OCI-M1 (cell line): Measurements from ENCODE around the gene COL5A3.
"Not testable (repeated sequence)": the region's sequence is repeated elsewhere in the genome, so short reads cannot be mapped to it uniquely, and the experiment has no call there.

Experiments used
- DNase-seq: peaks from one replicate; lab custom pipeline; 2025; lab: John Stamatoyannopoulos, UW

The COL5A3 gene

GRCh38 chr19:9936326-9937000 lies 73.8 kb downstream of the COL5A3 start, which contains the start of gene OLFM2:
Gene OLFM2 (minus strand): TSS chr19:9936515. CDS start chr19:9936366, 149 bp downstream.
- DNase-seq = no peak

- no peak for DNase-seq
Measured at GRCh38 chr19:9935506-9936325, 74.6 kb downstream of the COL5A3 start.

DNA sequence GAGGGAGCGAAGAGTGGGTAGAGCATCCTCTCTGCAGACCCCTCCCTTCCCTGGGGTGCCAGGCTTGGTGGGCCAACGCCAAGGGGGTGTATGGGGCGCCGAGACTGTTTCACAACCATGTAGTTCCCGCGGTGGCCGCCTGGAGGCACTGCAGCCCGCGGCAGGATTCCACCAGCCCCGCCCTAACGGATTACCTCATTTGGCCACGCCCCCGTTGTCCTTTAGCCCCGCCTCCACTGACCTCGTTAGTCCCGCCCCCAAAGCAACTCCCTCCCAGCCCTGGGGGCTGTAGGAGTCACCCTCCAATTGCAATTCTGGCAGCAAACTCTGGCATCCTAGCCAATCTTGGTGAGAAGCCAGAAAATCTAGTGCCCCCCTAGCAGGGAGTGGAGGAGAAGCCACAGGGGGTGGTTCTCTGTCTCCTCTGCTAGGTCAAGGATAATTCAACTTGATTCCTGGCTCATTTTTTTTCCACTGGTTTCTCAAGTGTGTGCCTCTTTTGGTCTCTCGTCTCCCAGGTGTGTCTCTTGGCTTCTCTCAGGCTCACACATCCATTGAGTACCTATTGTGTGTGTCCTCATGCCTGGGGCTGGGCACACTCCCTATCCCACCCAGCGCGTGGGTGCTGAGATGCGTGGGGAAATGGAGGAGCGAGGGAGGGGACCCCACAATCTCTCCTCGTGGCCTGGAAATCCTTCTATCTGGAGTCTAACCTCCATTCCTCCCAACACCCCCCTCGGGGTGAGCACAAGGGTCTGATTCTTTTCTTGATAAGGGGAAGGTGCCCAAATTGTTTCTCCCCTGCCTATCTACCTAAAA lies 76.0 kb downstream of the COL5A3 start:
- peak; percentile 90 for DNase-seq

- DNase-seq = no peak
Measured at GRCh38 chr19:9932835-9933234, 77.5 kb downstream of the COL5A3 start.

GRCh38 chr19:9931629-9932028 lies 78.7 kb downstream of the COL5A3 start:
- no peak for DNase-seq

DNA sequence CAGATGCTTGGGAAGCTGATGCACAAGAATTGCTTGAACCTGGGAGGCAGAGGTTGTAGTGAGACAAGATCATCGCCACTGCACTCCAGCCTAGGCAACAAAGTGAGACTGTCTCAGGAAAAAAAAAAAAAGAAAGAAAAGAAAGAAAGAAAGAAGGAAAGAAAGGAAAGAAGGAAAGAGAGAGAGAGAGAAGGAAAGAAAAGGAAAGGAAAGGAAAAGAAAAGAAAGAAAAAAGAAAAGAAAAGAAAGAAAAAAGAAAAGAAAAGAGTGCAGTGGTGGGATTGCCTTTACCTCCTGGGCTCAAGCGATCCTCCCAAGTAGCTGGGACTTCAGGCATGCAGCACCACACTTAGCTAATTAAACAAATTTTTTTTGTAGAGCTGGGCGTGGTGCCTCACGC lies 86.9 kb downstream of the COL5A3 start:
- DNase-seq = no peak

- DNase-seq = not testable (repeated sequence)
Measured at GRCh38 chr19:9922782-9923379, 87.4 kb downstream of the COL5A3 start.

DNA sequence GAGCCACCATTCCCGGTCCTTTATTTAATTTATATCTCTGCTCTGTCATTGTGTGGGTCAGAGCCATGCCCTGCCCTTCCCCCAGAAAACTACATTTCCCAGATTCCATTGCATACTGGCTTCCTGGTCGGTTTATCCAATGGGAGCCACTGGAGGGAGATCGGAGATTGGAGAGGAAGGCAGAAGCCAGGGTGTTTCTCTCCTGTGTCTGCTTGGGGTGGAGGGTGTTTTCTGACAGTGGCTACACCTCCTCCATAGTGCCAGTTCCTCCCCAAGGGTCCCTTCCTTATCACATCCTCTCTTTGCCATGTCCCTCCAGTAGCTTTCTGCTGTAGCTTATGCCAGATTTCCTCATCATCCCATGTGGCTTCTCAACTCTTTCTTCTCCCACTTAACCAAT lies 93.0 kb downstream of the COL5A3 start:
- peak; percentile 91 for DNase-seq

- no peak for DNase-seq
Measured at GRCh38 chr19:9916719-9917118, 93.6 kb downstream of the COL5A3 start.

DNA sequence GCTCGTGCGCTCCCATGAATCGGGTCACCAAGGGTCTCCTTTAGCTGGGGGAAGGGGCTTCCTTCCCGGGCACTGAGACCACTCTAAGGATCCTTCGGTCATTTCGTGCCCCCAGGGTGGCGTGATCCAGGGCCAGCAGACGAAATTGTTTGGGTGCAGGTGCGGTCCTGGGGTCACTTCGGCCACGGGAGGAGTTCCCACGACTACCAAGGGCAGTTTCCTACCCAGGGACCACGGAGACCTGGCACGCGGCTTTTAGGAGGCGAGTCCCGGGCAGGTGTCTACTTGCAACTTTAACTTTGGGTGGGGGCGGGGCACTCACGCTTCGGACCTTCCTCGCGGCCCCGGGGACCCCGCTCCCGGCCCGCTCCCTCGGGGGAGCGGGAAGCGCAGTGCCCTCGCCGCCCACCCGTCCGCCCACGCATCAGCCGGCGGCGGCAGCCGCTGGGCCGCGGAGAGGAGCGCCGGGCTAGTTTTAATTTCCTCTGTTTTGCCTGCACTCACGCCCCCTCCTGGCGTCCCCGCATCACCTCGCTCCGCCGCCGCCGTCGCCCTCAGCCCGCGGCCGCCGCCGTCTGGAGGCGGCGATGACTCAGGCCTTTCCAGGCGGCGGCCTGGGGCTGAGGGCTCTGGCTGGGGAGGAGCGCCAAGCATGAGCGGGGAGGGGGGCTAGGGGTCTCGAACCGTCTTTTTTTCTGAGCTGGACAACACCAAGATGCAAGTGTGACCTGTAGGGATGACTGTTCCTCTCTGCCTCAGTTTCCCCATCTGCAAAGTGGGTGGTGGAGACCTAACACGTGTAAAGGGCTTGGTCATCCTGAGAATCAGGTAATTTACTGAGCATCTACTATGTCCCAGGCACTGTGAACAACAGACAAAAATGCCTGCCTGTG lies 95.7 kb downstream of the COL5A3 start:
- peak; percentile 97 for DNase-seq

DNA sequence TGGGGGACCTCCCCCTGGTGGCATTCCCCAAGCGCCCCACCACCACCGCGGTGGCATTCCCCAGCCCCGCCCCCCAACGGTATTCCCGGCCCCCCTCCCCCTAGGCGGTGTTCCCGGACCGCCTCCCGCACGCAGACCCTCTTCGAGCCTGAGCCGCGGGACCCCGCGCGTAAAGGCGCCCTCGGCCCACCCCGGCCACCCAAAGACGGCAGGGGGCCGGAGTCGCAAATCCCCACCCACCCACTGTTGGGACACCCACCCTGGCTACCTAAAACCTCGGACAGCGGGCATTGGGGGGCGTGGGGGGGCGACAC lies 96.3 kb downstream of the COL5A3 start:
- no peak for DNase-seq

DNA sequence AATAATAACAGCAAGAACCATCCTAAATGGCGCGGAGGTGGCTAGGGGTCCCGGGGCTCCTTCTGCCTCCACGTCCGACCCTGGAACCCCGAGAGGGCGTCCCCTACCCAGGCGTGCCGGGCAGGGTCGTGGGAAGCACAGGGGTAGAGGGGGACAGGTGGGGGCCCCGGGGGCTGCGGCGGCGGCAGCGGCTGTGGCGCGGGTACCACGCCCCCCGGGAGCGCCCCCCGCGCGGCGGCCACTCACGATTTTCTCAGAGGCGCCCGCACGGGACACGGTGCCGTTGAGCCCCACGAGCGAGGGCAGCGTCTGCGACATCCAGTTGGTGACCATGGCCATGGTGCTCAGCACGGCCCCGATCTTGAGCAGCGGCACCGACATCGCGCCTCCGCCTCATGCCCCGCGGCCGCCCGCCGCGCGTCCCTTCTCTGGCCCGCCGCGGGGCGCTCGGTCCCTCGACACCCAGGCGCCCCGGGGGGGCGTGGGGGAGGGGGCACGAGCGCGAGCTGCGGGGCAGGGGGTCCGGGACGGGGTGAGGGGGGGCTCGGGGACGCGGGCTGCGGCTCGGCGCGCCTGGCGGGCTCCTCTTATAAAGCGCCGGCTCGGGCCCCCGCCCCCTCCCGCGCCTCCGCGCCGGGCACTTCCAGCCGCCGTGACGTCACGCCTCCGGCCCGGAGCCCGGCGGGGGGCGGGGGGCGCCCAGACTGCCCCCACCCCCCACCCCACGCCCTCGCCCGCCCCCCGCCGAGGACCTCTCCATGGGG lies 96.9 kb downstream of the COL5A3 start:
- no peak for DNase-seq

GRCh38 chr19:9912551-9913236 lies 97.6 kb downstream of the COL5A3 start:
- DNase-seq = no peak

- no peak for DNase-seq
Measured at GRCh38 chr19:9911524-9912185, 98.6 kb downstream of the COL5A3 start.

- DNase-seq = no peak
Measured at GRCh38 chr19:9910625-9911024, 99.7 kb downstream of the COL5A3 start.
